HL-60 (cell line): Measurements from ENCODE around the gene GDPD4.

ENCODE experiments used
- DNase-seq, 2 experiments: peaks; one replicate each; pipeline ENCODE4 v3.0.0-alpha.2; 2010 to 2020; ENCODE audit warnings: low read depth in 1 of 2, low spot score in 1 of 2
- H3K27ac ChIP-seq: fragments of 250-450 bp; sonication (Bioruptor Pico); replicated peaks from 2 replicates; pipeline ENCODE4 v1.5.1; 2020; ENCODE audit warnings: mild to moderate bottlenecking, moderate library complexity
- H3K27me3 ChIP-seq: fragments of 250-450 bp; sonication (Bioruptor Pico); 2 replicates; pipeline ENCODE4 v1.5.1; 2021; ENCODE audit warnings: mild to moderate bottlenecking, moderate library complexity; ENCODE audit not compliant: insufficient read depth, poor library complexity, severe bottlenecking
- H3K4me3 ChIP-seq: replicated peaks from 2 replicates; pipeline ENCODE4 v1.5.1; 2011; ENCODE audit warnings: mild to moderate bottlenecking, control low read depth, low read length; ENCODE audit not compliant: insufficient read depth
- CTCF ChIP-seq: IDR thresholded peaks from one replicate; pipeline ENCODE4 v1.5.1; 2011; ENCODE audit warnings: low read length, control low read depth, inconsistent platforms; ENCODE audit not compliant: insufficient read depth
- GABPA ChIP-seq: IDR thresholded peaks from 2 replicates; pipeline ENCODE4 v1.6.1; 2012; ENCODE audit warnings: low read depth
- POLR2AphosphoS5 ChIP-seq: IDR thresholded peaks from 2 replicates; pipeline ENCODE4 v1.6.1; 2012; ENCODE audit warnings: low read depth
- REST ChIP-seq: IDR thresholded peaks from 2 replicates; pipeline ENCODE4 v1.6.1; 2012; ENCODE audit warnings: low read depth; ENCODE audit not compliant: insufficient replicate concordance
- SPI1 ChIP-seq: IDR thresholded peaks from 2 replicates; pipeline ENCODE4 v1.6.1; 2012; ENCODE audit warnings: low read depth, mild to moderate bottlenecking, borderline replicate concordance

Gene GDPD4

GRCh38 chr11:77183431-77183984, 118.0 kb downstream of the GDPD4 start:
- TF ChIP-seq REST = no peak
- no peak for TF ChIP-seq POLR2AphosphoS5
- TF ChIP-seq CTCF = no peak
- no peak for TF ChIP-seq SPI1
- no peak for TF ChIP-seq GABPA
- Histone ChIP-seq H3K4me3 (no peak overlapping the region), H3K27ac (no peak overlapping the region), H3K27me3 (no peaks in the 10 kb centered on the region)
- DNase-seq = no peak

- TF ChIP-seq GABPA (no peak), SPI1 (no peak), CTCF (no peak), POLR2AphosphoS5 (no peak), REST (no peak)
- no peak overlapping the region for H3K27ac ChIP-seq
- no peaks in the 10 kb centered on the region for H3K27me3 ChIP-seq
- H3K4me3 ChIP-seq = no peak overlapping the region
- no peak for DNase-seq
These were observed 118.7 kb downstream of the GDPD4 start for GRCh38 chr11:77182542-77183430.

GRCh38 chr11:77181799-77182541, 119.5 kb downstream of the GDPD4 start:
- TF ChIP-seq GABPA = no peak
- no peak for TF ChIP-seq CTCF
- TF ChIP-seq POLR2AphosphoS5 = no peak
- Histone ChIP-seq H3K4me3 (no peak overlapping the region), H3K27me3 (no peaks in the 10 kb centered on the region), H3K27ac (no peak overlapping the region)
- no peak for DNase-seq
